ENCODE data around the gene FAM89A. TPM values are rescaled to one million over a fixed set of nuclear protein-coding genes. Genes with fewer than 3 reads are reported as not detected.

Gene FAM89A
- polyA plus RNA-seq, 1 experiment: 15.6 TPM

GRCh38 chr1:231075497-231075896 is 35.4 kb upstream of the FAM89A start:
- TF ChIP-seq CTCF (IDR thresholded peaks at IDR 0.05; ENCODE audit: insufficient read depth, low read depth, low read length): no peak
- H3K36me3 ChIP-seq (ENCODE audit: control insufficient read depth, insufficient read depth, low read length): no peaks in the 10 kb centered on the region
- CTCF ChIA-PET: interaction anchor here (1.3 to 1.7 kb wide), 2 partner anchors 9 kb away, joined by 4 to 7 read pairs; no protein-coding TSS in a partner anchor
- POLR2A ChIA-PET: no interaction called here
- no peak for DNase-seq (ENCODE audit: low read depth)
- peaks cover 2% of the 10 kb centered on the region; the same call in 1 of the 2 replicates for H3K27me3 ChIP-seq (ENCODE audit: control insufficient read depth, insufficient read depth, low read length)
- H3K4me3 ChIP-seq (ENCODE audit: low read depth, low read length): no peak overlapping the region

GRCh38 chr1:231075020-231075419 is 35.0 kb upstream of the FAM89A start:
- TF ChIP-seq CTCF (IDR thresholded peaks at IDR 0.05; ENCODE audit: insufficient read depth, low read depth, low read length): no peak
- no peak overlapping the region for H3K4me3 ChIP-seq (ENCODE audit: low read depth, low read length)
- DNase-seq (ENCODE audit: low read depth): no peak
- ChIA-PET POLR2A (no interaction called here), CTCF (interaction anchor here (1.7 kb wide), 1 partner anchor 8 kb away, joined by 7 read pairs; no protein-coding TSS in a partner anchor)
- peaks cover 2% of the 10 kb centered on the region; the same call in 1 of the 2 replicates for H3K27me3 ChIP-seq (ENCODE audit: control insufficient read depth, insufficient read depth, low read length)
- no peaks in the 10 kb centered on the region for H3K36me3 ChIP-seq (ENCODE audit: control insufficient read depth, insufficient read depth, low read length)

- POLR2A ChIA-PET: no interaction called here
- H3K4me3 ChIP-seq (ENCODE audit: low read depth, low read length): no peak overlapping the region
- H3K36me3 ChIP-seq (ENCODE audit: control insufficient read depth, insufficient read depth, low read length): no peaks in the 10 kb centered on the region
- no peak for DNase-seq (ENCODE audit: low read depth)
- TF ChIP-seq CTCF (IDR thresholded peaks at IDR 0.05; ENCODE audit: insufficient read depth, low read depth, low read length): no peak
- H3K27me3 ChIP-seq (ENCODE audit: control insufficient read depth, insufficient read depth, low read length): peaks cover 2% of the 10 kb centered on the region; the same call in 1 of the 2 replicates
- CTCF ChIA-PET: no interaction called here
These were observed 34.0 kb upstream of the FAM89A start for GRCh38 chr1:231074046-231074445.

GRCh38 chr1:231073331-231073730 is 33.3 kb upstream of the FAM89A start:
- no peak for DNase-seq (ENCODE audit: low read depth)
- TF ChIP-seq CTCF (IDR thresholded peaks at IDR 0.05; ENCODE audit: insufficient read depth, low read depth, low read length): no peak
- CTCF ChIA-PET: no interaction called here
- Histone ChIP-seq H3K4me3 (ENCODE audit: low read depth, low read length) (no peak overlapping the region), H3K27me3 (ENCODE audit: control insufficient read depth, insufficient read depth, low read length) (peaks cover 2% of the 10 kb centered on the region; the same call in 1 of the 2 replicates), H3K36me3 (ENCODE audit: control insufficient read depth, insufficient read depth, low read length) (no peaks in the 10 kb centered on the region)
- POLR2A ChIA-PET: no interaction called here

- no peaks in the 10 kb centered on the region for H3K36me3 ChIP-seq (ENCODE audit: control insufficient read depth, insufficient read depth, low read length)
- H3K27me3 ChIP-seq (ENCODE audit: control insufficient read depth, insufficient read depth, low read length): peaks cover 2% of the 10 kb centered on the region; the same call in 1 of the 2 replicates
- no peak for TF ChIP-seq CTCF (IDR thresholded peaks at IDR 0.05; ENCODE audit: insufficient read depth, low read depth, low read length)
- no peak overlapping the region for H3K4me3 ChIP-seq (ENCODE audit: low read depth, low read length)
- DNase-seq (ENCODE audit: low read depth): no peak
- CTCF ChIA-PET: interaction anchor here (0.6 kb wide), 2 partner anchors 68 to 223 kb away, joined by 3 to 6 read pairs; no protein-coding TSS in a partner anchor
- POLR2A ChIA-PET: no interaction called here
These were observed 32.5 kb upstream of the FAM89A start for GRCh38 chr1:231072502-231073094.

Data from BJ (cell line).